Type B pancreatic cell (in vitro differentiated cells): ENCODE results near the gene TGFBRAP1. TPM values are rescaled to one million over a fixed set of nuclear protein-coding genes. Genes with fewer than 3 reads are reported as not detected.
"Not testable (repeated sequence)": the region's sequence is repeated elsewhere in the genome, so short reads cannot be mapped to it uniquely, and the experiment has no call there.

ENCODE experiments used
- DNase-seq: peaks from one replicate; pipeline ENCODE4 v3.0.0; 2021; ENCODE audit warnings: mixed read lengths; ENCODE audit not compliant: unreplicated experiment; ENCODE audit errors: extremely low spot score
- H3K27ac Mint-ChIP-seq: 2 replicates; pipeline ENCODE4 v1.8.0; 2021; ENCODE audit warnings: mild to moderate bottlenecking, mixed read lengths
- H3K27me3 Mint-ChIP-seq: 2 replicates; pipeline ENCODE4 v1.8.0; 2021; ENCODE audit warnings: mixed read lengths
- H3K36me3 Mint-ChIP-seq: 2 replicates; pipeline ENCODE4 v1.8.0; 2021; ENCODE audit warnings: mixed read lengths
- H3K4me1 Mint-ChIP-seq: one replicate; pipeline ENCODE4 v1.8.0; 2021; ENCODE audit warnings: mixed read lengths; ENCODE audit not compliant: unreplicated experiment
- H3K4me3 Mint-ChIP-seq: 2 replicates; pipeline ENCODE4 v1.8.0; 2021; ENCODE audit warnings: mild to moderate bottlenecking, mixed read lengths
- H3K9me3 Mint-ChIP-seq: 2 replicates; pipeline ENCODE4 v1.8.0; 2021; ENCODE audit warnings: mixed read lengths
- total RNA-seq: library from RNA; stranded (reverse); gene quantifications from 2 replicates; pipeline ENCODE4 v1.2.1, GENCODE V29; 2021; ENCODE audit warnings: low replicate concordance
- TF ChIP-seq, protein P1 (sequence below): fragments of 200-600 bp; sonication (generic); conservative IDR thresholded peaks from 2 replicates; pipeline ENCODE4 v1.5.0; 2021; ENCODE audit warnings: antibody characterized with exemption, mild to moderate bottlenecking

Gene TGFBRAP1
- total RNA-seq, 1 donor from 2014 or later = 17.5 TPM

GRCh38 chr2:105252271-105252670 is 77.3 kb downstream of the TGFBRAP1 start:
- Mint-ChIP-seq H3K27ac (no peak overlapping the region), H3K27me3 (no peaks in the 10 kb centered on the region), H3K4me3 (no peak overlapping the region)

GRCh38 chr2:105251016-105251648 is 78.4 kb downstream of the TGFBRAP1 start:
- not testable (repeated sequence) for H3K4me1 Mint-ChIP-seq, H3K4me3 Mint-ChIP-seq

More at GRCh38 chr2:105252271-105252670, 77.3 kb downstream of the TGFBRAP1 start:
- H3K4me1 Mint-ChIP-seq = peaks cover 4% of the 10 kb centered on the region
- DNase-seq = no peak
- TF ChIP-seq, protein P1, sequence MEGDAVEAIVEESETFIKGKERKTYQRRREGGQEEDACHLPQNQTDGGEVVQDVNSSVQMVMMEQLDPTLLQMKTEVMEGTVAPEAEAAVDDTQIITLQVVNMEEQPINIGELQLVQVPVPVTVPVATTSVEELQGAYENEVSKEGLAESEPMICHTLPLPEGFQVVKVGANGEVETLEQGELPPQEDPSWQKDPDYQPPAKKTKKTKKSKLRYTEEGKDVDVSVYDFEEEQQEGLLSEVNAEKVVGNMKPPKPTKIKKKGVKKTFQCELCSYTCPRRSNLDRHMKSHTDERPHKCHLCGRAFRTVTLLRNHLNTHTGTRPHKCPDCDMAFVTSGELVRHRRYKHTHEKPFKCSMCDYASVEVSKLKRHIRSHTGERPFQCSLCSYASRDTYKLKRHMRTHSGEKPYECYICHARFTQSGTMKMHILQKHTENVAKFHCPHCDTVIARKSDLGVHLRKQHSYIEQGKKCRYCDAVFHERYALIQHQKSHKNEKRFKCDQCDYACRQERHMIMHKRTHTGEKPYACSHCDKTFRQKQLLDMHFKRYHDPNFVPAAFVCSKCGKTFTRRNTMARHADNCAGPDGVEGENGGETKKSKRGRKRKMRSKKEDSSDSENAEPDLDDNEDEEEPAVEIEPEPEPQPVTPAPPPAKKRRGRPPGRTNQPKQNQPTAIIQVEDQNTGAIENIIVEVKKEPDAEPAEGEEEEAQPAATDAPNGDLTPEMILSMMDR = no peak
- H3K36me3 Mint-ChIP-seq = no peaks in the 10 kb centered on the region
- H3K9me3 Mint-ChIP-seq = no peaks in the 10 kb centered on the region

DNA sequence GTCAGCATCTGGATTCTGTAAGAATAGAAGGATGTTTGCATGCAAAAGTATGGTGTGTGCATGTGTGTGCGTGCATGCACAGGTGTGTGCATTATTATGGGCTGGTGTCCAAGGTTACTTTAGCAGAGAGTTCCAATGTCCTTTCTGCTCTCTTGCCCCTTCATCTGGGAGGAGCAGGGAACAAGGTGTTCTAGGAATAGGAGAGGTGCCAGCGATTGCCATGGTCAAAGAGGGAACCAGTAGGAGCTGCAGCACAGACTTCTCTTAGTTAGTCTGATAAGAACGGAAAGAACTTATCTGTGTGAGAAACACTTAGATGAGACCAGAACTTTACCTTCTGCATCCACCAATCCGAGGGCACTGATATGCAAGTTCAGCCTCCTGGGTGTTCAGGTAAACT is 79.6 kb downstream of the TGFBRAP1 start:
- Mint-ChIP-seq H3K4me1 (no peaks in the 10 kb centered on the region), H3K36me3 (no peaks in the 10 kb centered on the region), H3K27ac (no peak overlapping the region), H3K4me3 (no peak overlapping the region), H3K9me3 (no peaks in the 10 kb centered on the region), H3K27me3 (no peaks in the 10 kb centered on the region)
- no peak for DNase-seq
- TF ChIP-seq, protein P1 = no peak

More at GRCh38 chr2:105251016-105251648, 78.4 kb downstream of the TGFBRAP1 start:
- H3K36me3 Mint-ChIP-seq, H3K27ac Mint-ChIP-seq, H3K27me3 Mint-ChIP-seq, DNase-seq, H3K9me3 Mint-ChIP-seq: not testable (repeated sequence)

GRCh38 chr2:105249181-105249580 is 80.4 kb downstream of the TGFBRAP1 start:
- Mint-ChIP-seq H3K27me3 (no peaks in the 10 kb centered on the region), H3K9me3 (no peaks in the 10 kb centered on the region), H3K4me1 (no peaks in the 10 kb centered on the region), H3K36me3 (no peaks in the 10 kb centered on the region), H3K27ac (no peak overlapping the region), H3K4me3 (no peak overlapping the region)
- no peak for DNase-seq
- TF ChIP-seq, protein P1 = no peak

GRCh38 chr2:105248316-105249070 is 81.0 kb downstream of the TGFBRAP1 start:
- TF ChIP-seq, protein P1 = no peak
- H3K27ac Mint-ChIP-seq = no peak overlapping the region
- H3K9me3 Mint-ChIP-seq = no peaks in the 10 kb centered on the region
- no peak overlapping the region for H3K4me3 Mint-ChIP-seq
- no peak for DNase-seq
- no peaks in the 10 kb centered on the region for H3K4me1 Mint-ChIP-seq
- no peaks in the 10 kb centered on the region for H3K36me3 Mint-ChIP-seq
- no peaks in the 10 kb centered on the region for H3K27me3 Mint-ChIP-seq

GRCh38 chr2:105244451-105244850 is 85.1 kb downstream of the TGFBRAP1 start:
- Mint-ChIP-seq H3K27ac (no peak overlapping the region), H3K9me3 (no peaks in the 10 kb centered on the region), H3K4me1 (no peaks in the 10 kb centered on the region), H3K36me3 (no peaks in the 10 kb centered on the region), H3K4me3 (no peak overlapping the region), H3K27me3 (peaks cover 4% of the 10 kb centered on the region)
- TF ChIP-seq, protein P1 = no peak
- no peak for DNase-seq
